Karpas-422 (cell line): Measurements from ENCODE around the gene P2RY8. TPM values are rescaled to one million over a fixed set of nuclear protein-coding genes. Genes with fewer than 3 reads are reported as not detected.

Experiments
- DNase-seq: peaks from one replicate; pipeline ENCODE4 v3.0.0-alpha.2; 2015
- H2AFZ ChIP-seq: fragments of 200-600 bp; sonication (generic); 2 replicates; pipeline ENCODE4 v1.6.1; 2014; ENCODE audit warnings: antibody characterized with exemption, low read length, mixed read lengths
- H3K27ac ChIP-seq: fragments of 200-600 bp; sonication (generic); 2 replicates; pipeline ENCODE4 v1.5.1; 2014; ENCODE audit warnings: mild to moderate bottlenecking, low read length, moderate library complexity
- H3K27me3 ChIP-seq: fragments of 200-600 bp; sonication (generic); 2 replicates; pipeline ENCODE4 v1.6.1; 2014; ENCODE audit warnings: low read length, mixed read lengths
- H3K36me3 ChIP-seq: fragments of 200-600 bp; sonication (generic); 2 replicates; pipeline ENCODE4 v1.6.1; 2014; ENCODE audit warnings: low read length, mixed read lengths; ENCODE audit not compliant: insufficient read depth
- H3K4me1 ChIP-seq: fragments of 200-600 bp; sonication (generic); 2 replicates; pipeline ENCODE4 v1.6.1; 2014; ENCODE audit warnings: mild to moderate bottlenecking, low read length, mixed read lengths
- H3K4me2 ChIP-seq: fragments of 200-600 bp; sonication (generic); 2 replicates; pipeline ENCODE4 v1.6.1; 2014; ENCODE audit warnings: low read length, low read depth, mild to moderate bottlenecking; ENCODE audit not compliant: poor library complexity, severe bottlenecking
- H3K4me3 ChIP-seq: fragments of 200-600 bp; sonication (generic); 2 replicates; pipeline ENCODE4 v1.5.1; 2014; ENCODE audit warnings: mild to moderate bottlenecking, antibody characterized with exemption, low read length, mixed read lengths
- H3K79me2 ChIP-seq: fragments of 200-600 bp; sonication (generic); 2 replicates; pipeline ENCODE4 v1.6.1; 2014; ENCODE audit warnings: mild to moderate bottlenecking, low read length, mixed read lengths
- H3K9ac ChIP-seq: fragments of 200-600 bp; sonication (generic); 2 replicates; pipeline ENCODE4 v1.6.0; 2014; ENCODE audit warnings: low read length
- H3K9me2 ChIP-seq: fragments of 200-600 bp; sonication (generic), shearing (Covaris generic); replicated peaks from 2 replicates; pipeline ENCODE4 v1.6.0; 2014; ENCODE audit warnings: mild to moderate bottlenecking, low read length, moderate library complexity; ENCODE audit not compliant: insufficient read depth
- H3K9me3 ChIP-seq: fragments of 300-700, 200-600 bp; sonication (generic); 2 replicates; pipeline ENCODE4 v1.6.1; 2014; ENCODE audit warnings: low read length, mixed read lengths
- H4K20me1 ChIP-seq: fragments of 200-600 bp; sonication (generic); 2 replicates; pipeline ENCODE4 v1.6.1; 2014; ENCODE audit warnings: mild to moderate bottlenecking, antibody characterized with exemption, low read length, low read depth; ENCODE audit not compliant: insufficient read depth
- total RNA-seq: library from RNA; depleted of rRNA; stranded (reverse); fragments of >200 nt; shearing (Covaris generic); gene quantifications from 2 replicates; pipeline ENCODE4 v1.2.3, GENCODE V29; 2014; ENCODE audit warnings: low replicate concordance

Gene P2RY8
- total RNA-seq, 1 experiment from 2014 or later = 87.1 TPM

- Histone ChIP-seq H3K4me2 (no peak overlapping the region), H3K9ac (no peak overlapping the region), H3K4me3 (no peak overlapping the region), H3K27me3 (no peaks in the 10 kb centered on the region), H3K4me1 (no peaks in the 10 kb centered on the region), H3K27ac (no peak overlapping the region), H3K9me2 (no peaks in the 10 kb centered on the region), H3K36me3 (peaks cover 63% of the 10 kb centered on the region), H3K79me2 (no peaks in the 10 kb centered on the region), H2AFZ (no peak overlapping the region), H4K20me1 (no peaks in the 10 kb centered on the region), H3K9me3 (peaks cover 4% of the 10 kb centered on the region)
- no peak for DNase-seq
Observed at GRCh38 chrX:1425381-1425780, 111.6 kb downstream of the P2RY8 start.

DNA sequence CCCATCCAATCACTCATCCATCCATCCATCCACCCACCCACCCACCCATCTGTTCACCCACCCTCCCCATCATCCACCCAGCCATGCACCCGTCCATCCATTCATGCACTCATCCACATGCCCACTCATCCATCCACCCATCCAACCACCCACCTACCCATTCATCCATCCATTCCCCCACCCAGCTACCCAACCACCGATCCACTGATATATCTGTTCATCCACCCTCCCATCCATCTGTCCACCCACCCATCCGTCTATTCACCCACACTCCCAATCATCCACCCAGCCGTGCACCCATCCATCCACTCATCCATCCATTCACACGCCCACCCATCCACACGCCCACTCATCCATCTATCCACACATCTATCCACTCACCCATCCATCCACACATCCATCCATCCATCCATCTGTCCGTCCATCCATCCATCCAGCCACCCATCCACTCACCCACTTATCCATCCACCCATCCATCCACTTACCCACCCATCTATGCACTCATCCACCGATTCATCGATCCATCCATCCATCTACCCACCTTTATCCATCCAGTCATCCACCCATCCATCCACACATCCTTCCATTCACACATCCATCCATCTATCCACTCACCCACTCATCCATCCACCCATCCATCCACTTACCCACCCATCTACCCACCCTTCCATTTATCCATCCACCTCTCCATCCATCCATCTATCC is 112.7 kb downstream of the P2RY8 start:
- Histone ChIP-seq H4K20me1 (no peaks in the 10 kb centered on the region), H3K9ac (no peak overlapping the region), H3K36me3 (peaks cover 61% of the 10 kb centered on the region), H3K4me2 (no peak overlapping the region), H2AFZ (no peak overlapping the region), H3K79me2 (no peaks in the 10 kb centered on the region), H3K9me2 (no peaks in the 10 kb centered on the region), H3K27me3 (no peaks in the 10 kb centered on the region), H3K4me1 (no peaks in the 10 kb centered on the region), H3K4me3 (no peak overlapping the region), H3K9me3 (peaks cover 4% of the 10 kb centered on the region), H3K27ac (no peak overlapping the region)
- DNase-seq = no peak

GRCh38 chrX:1423215-1423614 is 113.8 kb downstream of the P2RY8 start:
- Histone ChIP-seq H3K27ac (no peak overlapping the region), H3K4me3 (no peak overlapping the region), H3K9me2 (no peaks in the 10 kb centered on the region), H2AFZ (no peak overlapping the region), H3K9ac (no peak overlapping the region), H3K9me3 (peaks cover 4% of the 10 kb centered on the region), H3K36me3 (peaks cover 69% of the 10 kb centered on the region), H3K4me1 (no peaks in the 10 kb centered on the region), H4K20me1 (no peaks in the 10 kb centered on the region), H3K27me3 (no peaks in the 10 kb centered on the region), H3K79me2 (no peaks in the 10 kb centered on the region), H3K4me2 (no peak overlapping the region)
- no peak for DNase-seq

- H3K36me3 ChIP-seq = peaks cover 70% of the 10 kb centered on the region
- H3K9ac ChIP-seq = no peak overlapping the region
- DNase-seq = no peak
Observed at GRCh38 chrX:1422135-1422465, 114.9 kb downstream of the P2RY8 start.

GRCh38 chrX:1421433-1422134 is 115.4 kb downstream of the P2RY8 start:
- H3K4me2 ChIP-seq = no peak overlapping the region
- H3K27me3 ChIP-seq = no peaks in the 10 kb centered on the region
- H3K4me3 ChIP-seq = no peak overlapping the region
- H3K27ac ChIP-seq = no peak overlapping the region
- H2AFZ ChIP-seq = no peak overlapping the region
- no peak overlapping the region for H3K9ac ChIP-seq
- peak; percentile 49 for DNase-seq
- H3K4me1 ChIP-seq = no peaks in the 10 kb centered on the region
- no peaks in the 10 kb centered on the region for H3K9me2 ChIP-seq
- no peaks in the 10 kb centered on the region for H4K20me1 ChIP-seq
- peaks cover 75% of the 10 kb centered on the region for H3K36me3 ChIP-seq
- H3K79me2 ChIP-seq = no peaks in the 10 kb centered on the region
- peaks cover 4% of the 10 kb centered on the region for H3K9me3 ChIP-seq

More at GRCh38 chrX:1422135-1422465, 114.9 kb downstream of the P2RY8 start:
- Histone ChIP-seq H3K9me2 (no peaks in the 10 kb centered on the region), H3K79me2 (no peaks in the 10 kb centered on the region), H3K9me3 (peaks cover 4% of the 10 kb centered on the region), H3K4me1 (no peaks in the 10 kb centered on the region), H3K4me2 (no peak overlapping the region), H2AFZ (no peak overlapping the region), H3K27ac (no peak overlapping the region), H3K4me3 (no peak overlapping the region), H4K20me1 (no peaks in the 10 kb centered on the region), H3K27me3 (no peaks in the 10 kb centered on the region)

DNA sequence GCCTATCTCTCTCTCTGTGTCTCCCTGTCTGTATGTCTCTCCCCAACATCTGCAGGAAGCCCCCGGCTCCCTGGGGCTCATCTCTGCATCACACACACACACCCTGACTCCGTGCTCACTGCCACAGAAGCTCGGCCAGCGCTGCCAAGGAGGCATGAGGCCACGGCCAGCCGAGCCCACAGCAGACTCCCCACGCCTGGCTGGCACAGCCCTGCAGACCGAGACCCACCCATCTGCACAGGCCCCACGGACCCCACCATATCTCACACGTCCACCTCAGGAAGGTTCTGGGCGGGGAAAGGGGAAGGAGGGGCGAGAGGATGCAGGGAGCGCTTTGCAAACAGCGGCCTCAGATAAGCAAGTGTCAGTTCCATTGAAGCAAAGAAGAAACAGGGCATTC is 116.6 kb downstream of the P2RY8 start:
- H3K79me2 ChIP-seq = no peaks in the 10 kb centered on the region
- H3K9ac ChIP-seq = no peak overlapping the region
- peaks cover 74% of the 10 kb centered on the region for H3K36me3 ChIP-seq
- H3K9me2 ChIP-seq = no peaks in the 10 kb centered on the region
- DNase-seq = no peak
- no peaks in the 10 kb centered on the region for H3K27me3 ChIP-seq
- H3K4me1 ChIP-seq = no peaks in the 10 kb centered on the region
- peaks cover 4% of the 10 kb centered on the region for H3K9me3 ChIP-seq
- H2AFZ ChIP-seq = no peak overlapping the region
- H4K20me1 ChIP-seq = no peaks in the 10 kb centered on the region
- H3K4me2 ChIP-seq = no peak overlapping the region
- no peak overlapping the region for H3K4me3 ChIP-seq
- no peak overlapping the region for H3K27ac ChIP-seq

GRCh38 chrX:1419545-1420355 is 117.2 kb downstream of the P2RY8 start:
- no peak overlapping the region for H3K27ac ChIP-seq
- no peak overlapping the region for H3K9ac ChIP-seq
- peaks cover 68% of the 10 kb centered on the region for H3K36me3 ChIP-seq
- no peaks in the 10 kb centered on the region for H3K9me2 ChIP-seq
- no peaks in the 10 kb centered on the region for H3K4me1 ChIP-seq
- no peaks in the 10 kb centered on the region for H4K20me1 ChIP-seq
- no peak for DNase-seq
- no peak overlapping the region for H2AFZ ChIP-seq
- H3K79me2 ChIP-seq = no peaks in the 10 kb centered on the region
- H3K9me3 ChIP-seq = peaks cover 4% of the 10 kb centered on the region
- H3K4me2 ChIP-seq = no peak overlapping the region
- H3K27me3 ChIP-seq = no peaks in the 10 kb centered on the region
- H3K4me3 ChIP-seq = no peak overlapping the region

GRCh38 chrX:1418901-1419544 is 118.0 kb downstream of the P2RY8 start:
- Histone ChIP-seq H3K36me3 (peaks cover 64% of the 10 kb centered on the region), H3K4me1 (no peaks in the 10 kb centered on the region), H2AFZ (no peak overlapping the region), H3K4me2 (no peak overlapping the region), H4K20me1 (no peaks in the 10 kb centered on the region; the same call in 1 of the 2 replicates), H3K4me3 (no peak overlapping the region), H3K9me2 (no peaks in the 10 kb centered on the region), H3K9ac (no peak overlapping the region), H3K79me2 (no peaks in the 10 kb centered on the region), H3K27me3 (no peaks in the 10 kb centered on the region), H3K9me3 (peaks cover 4% of the 10 kb centered on the region), H3K27ac (no peak overlapping the region)
- no peak for DNase-seq
